ENCODE results near the gene ECM1.

DNA sequence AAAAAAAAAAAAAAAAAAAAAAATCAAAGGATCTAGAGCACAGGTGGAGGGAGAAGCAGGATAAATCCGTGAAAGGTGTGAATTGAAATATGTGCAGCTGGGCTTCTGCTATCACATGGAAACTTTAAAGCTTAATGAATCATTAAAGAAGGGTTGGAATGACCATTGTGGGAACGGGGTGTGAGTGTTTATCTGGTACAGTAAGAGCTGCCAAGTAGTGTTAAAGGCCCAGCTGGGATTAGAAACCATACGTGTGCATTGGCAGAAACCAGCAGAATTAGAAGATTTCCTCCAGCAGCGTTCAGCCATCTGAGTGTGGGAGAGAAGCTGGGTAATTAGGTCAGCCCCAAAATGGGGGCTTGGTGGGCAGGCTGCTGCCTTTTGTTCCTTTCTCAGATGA is 21.1 kb downstream of the ECM1 start:
- no peak for TF ChIP-seq EGR1 (IDR thresholded peaks at IDR 0.05)
- no peak for TF ChIP-seq CEBPB (IDR thresholded peaks at IDR 0.05)
- no peak for TF ChIP-seq TAF1 (IDR thresholded peaks at IDR 0.05; ENCODE audit: low read depth)
